A549 (cell line): ENCODE measurements around the gene PSMD5. TPM values are rescaled to one million over a fixed set of nuclear protein-coding genes. Genes with fewer than 3 reads are reported as not detected.

Experiments
- ATAC-seq, 2 experiments: fragments of 200-7000 bp in 1 of 2; fragments of >200 bp in 1 of 2; cut with Nextera tagmentation in 1 of 2; cut with Tn5 transposase in 1 of 2; 3 replicates each; pipeline versions ENCODE4 v1.8.0 to v1.9.1; 2018 to 2020; ENCODE audit warnings: mild to moderate bottlenecking in 1 of 2, moderate library complexity in 1 of 2
- CTCF ChIA-PET: fragments of 300-600 bp; sonication (Branson Sonifier 250); formaldehyde crosslinking; extraction: SDS; loops from one replicate; lab custom pipeline; 2021; ENCODE audit warnings: antibody characterized with exemption, inconsistent platforms; lab: Yijun Ruan, JAX
- POLR2A ChIA-PET: fragments of 350-600 bp; formaldehyde crosslinking; extraction: SDS; loops from one replicate; lab custom pipeline; 2021; ENCODE audit warnings: antibody characterized with exemption, inconsistent platforms; lab: Yijun Ruan, JAX
- DNase-seq, 2 experiments: peaks; one replicate each; pipeline versions ENCODE4 v3.0.0 to v3.0.0-alpha.2; 2011 to 2016; ENCODE audit warnings: low read depth in 1 of 2, low spot score in 1 of 2
- FAIRE-seq: peaks from 2 replicates; lab custom pipeline; 2011; peaks lifted over from hg19 to GRCh38; lab: Jason Lieb, UNC
- H3K27ac ChIP-seq, 2 experiments: fragments of >200 bp; sonication (Bioruptor Twin); formaldehyde crosslinking; 3 replicates each; pipeline ENCODE4 v1.5.1; 2016 to 2017
- H3K4me1 ChIP-seq: fragments of >200 bp; sonication (Bioruptor Twin); formaldehyde crosslinking; 3 replicates; pipeline ENCODE4 v1.6.1; 2016
- H3K4me2 ChIP-seq: fragments of >200 bp; sonication (Bioruptor Twin); formaldehyde crosslinking; 3 replicates; pipeline ENCODE4 v1.6.1; 2016
- H3K4me3 ChIP-seq: fragments of >200 bp; sonication (Bioruptor Twin); formaldehyde crosslinking; 3 replicates; pipeline ENCODE4 v1.5.1; 2016
- H3K9me3 ChIP-seq: fragments of >200 bp; sonication (Bioruptor Twin); formaldehyde crosslinking; 3 replicates; pipeline ENCODE4 v1.6.1; 2016
- BCL3 ChIP-seq: fragments of >200 bp; sonication (Bioruptor Twin); formaldehyde crosslinking; IDR thresholded peaks from 3 replicates; pipeline ENCODE4 v1.6.1; 2016
- BHLHE40 ChIP-seq: IDR thresholded peaks from 2 replicates; pipeline ENCODE4 v1.6.1; 2012; ENCODE audit warnings: low read depth, low read length, inconsistent platforms
- CEBPB ChIP-seq, 2 experiments: fragments of >200 bp in 1 of 2; sonication (Bioruptor Twin) in 1 of 2; formaldehyde crosslinking in 1 of 2; IDR thresholded peaks; 2 replicates each; pipeline ENCODE4 v1.6.1; 2012 to 2016
- CHD2 ChIP-seq: fragments of 150-350 bp; IDR thresholded peaks from 2 replicates; pipeline ENCODE4 v1.6.1; 2014; ENCODE audit warnings: low read length; ENCODE audit not compliant: partially characterized antibody
- CHD4 ChIP-seq: fragments of 200-600 bp; sonication (generic); IDR thresholded peaks from 2 replicates; pipeline ENCODE4 v1.6.1; 2016; ENCODE audit warnings: antibody characterized with exemption, mild to moderate bottlenecking, borderline replicate concordance
- EHF ChIP-seq: fragments of 250-450 bp; sonication (Bioruptor Pico); IDR thresholded peaks from 2 replicates; pipeline ENCODE4 v1.5.0; 2020; ENCODE audit warnings: mild to moderate bottlenecking
- EHMT2 ChIP-seq: fragments of 200-600 bp; sonication (generic); IDR thresholded peaks from 2 replicates; pipeline ENCODE4 v1.6.1; 2016; ENCODE audit warnings: antibody characterized with exemption, low read depth, mild to moderate bottlenecking, moderate library complexity
- ESRRA ChIP-seq: fragments of 150-350 bp; IDR thresholded peaks from 2 replicates; pipeline ENCODE4 v1.6.1; 2014; ENCODE audit warnings: mild to moderate bottlenecking, low read length, borderline replicate concordance
- FOSL2 ChIP-seq, 2 experiments: fragments of 450-650 bp in 1 of 2; fragments of >200 bp in 1 of 2; sonication (Bioruptor Twin) in 1 of 2; formaldehyde crosslinking; IDR thresholded peaks; 2 replicates each; pipeline versions ENCODE4 v1.5.0 to v1.6.1; 2016 to 2020; ENCODE audit warnings: mild to moderate bottlenecking in 1 of 2, moderate library complexity in 1 of 2
- FOXS1 ChIP-seq: fragments of 250-450 bp; sonication (Bioruptor Pico); IDR thresholded peaks from 2 replicates; pipeline ENCODE4 v1.5.0; 2020; ENCODE audit warnings: mild to moderate bottlenecking, moderate library complexity
- HEYL ChIP-seq: fragments of 250-450 bp; sonication (Bioruptor Pico); IDR thresholded peaks from 2 replicates; pipeline ENCODE4 v1.8.0; 2021; ENCODE audit warnings: mild to moderate bottlenecking, moderate library complexity
- HOXB13 ChIP-seq: fragments of 250-450 bp; sonication (Bioruptor Pico); IDR thresholded peaks from 2 replicates; pipeline ENCODE4 v1.5.0; 2020; ENCODE audit warnings: low read depth, mild to moderate bottlenecking, moderate library complexity
- HOXB5 ChIP-seq: fragments of 250-450 bp; sonication (Bioruptor Pico); IDR thresholded peaks from 2 replicates; pipeline ENCODE4 v1.5.0; 2020; ENCODE audit warnings: mild to moderate bottlenecking, moderate library complexity
- JUNB ChIP-seq: fragments of >200 bp; sonication (Bioruptor Twin); formaldehyde crosslinking; IDR thresholded peaks from 2 replicates; pipeline ENCODE4 v1.6.1; 2016
- KDM1A ChIP-seq: fragments of 200-600 bp; sonication (generic); IDR thresholded peaks from 2 replicates; pipeline ENCODE4 v1.6.1; 2016; ENCODE audit warnings: low read depth, mild to moderate bottlenecking
- MAFK ChIP-seq: fragments of 450-650 bp; IDR thresholded peaks from 2 replicates; pipeline ENCODE4 v1.6.1; 2014; ENCODE audit not compliant: partially characterized antibody
- MYC ChIP-seq: IDR thresholded peaks from 2 replicates; pipeline ENCODE4 v1.6.1; 2012; ENCODE audit warnings: mild to moderate bottlenecking, inconsistent platforms, low read length, improper control_type of control experiment, borderline replicate concordance
- NFE2L2 ChIP-seq: fragments of 150-350 bp; conservative IDR thresholded peaks from 2 replicates; pipeline ENCODE4 v1.6.1; 2014; ENCODE audit warnings: low read length
- PBX3 ChIP-seq: IDR thresholded peaks from 2 replicates; pipeline ENCODE4 v1.6.1; 2012
- PHF8 ChIP-seq: fragments of 200-600 bp; sonication (generic); IDR thresholded peaks from 2 replicates; pipeline ENCODE4 v1.6.1; 2016; ENCODE audit warnings: low read depth, mild to moderate bottlenecking, antibody characterized with exemption, moderate library complexity, borderline replicate concordance
- RFX5 ChIP-seq: fragments of 450-650 bp; IDR thresholded peaks from 2 replicates; pipeline ENCODE4 v1.7.1; 2014; ENCODE audit warnings: antibody characterized with exemption, mild to moderate bottlenecking, moderate library complexity
- RNF2 ChIP-seq: fragments of 200-600 bp; sonication (generic); IDR thresholded peaks from 2 replicates; pipeline ENCODE4 v1.6.1; 2016; ENCODE audit warnings: low read depth, mild to moderate bottlenecking, antibody characterized with exemption, moderate library complexity, borderline replicate concordance
- SMC3 ChIP-seq: fragments of >200 bp; sonication (Bioruptor Twin); formaldehyde crosslinking; IDR thresholded peaks from 3 replicates; pipeline ENCODE4 v1.6.1; 2018; ENCODE audit warnings: inconsistent platforms
- TFCP2L1 ChIP-seq: fragments of 250-450 bp; sonication (Bioruptor Pico); IDR thresholded peaks from 2 replicates; pipeline ENCODE4 v1.5.0; 2021; ENCODE audit warnings: mild to moderate bottlenecking
- TP53 ChIP-seq: fragments of 250-450 bp; sonication (Bioruptor Pico); IDR thresholded peaks from 2 replicates; pipeline ENCODE4 v1.5.0; 2021; ENCODE audit warnings: mild to moderate bottlenecking, moderate library complexity
- ZFP36 ChIP-seq: fragments of 450-650 bp; IDR thresholded peaks from 2 replicates; pipeline ENCODE4 v1.6.1; 2014; ENCODE audit warnings: borderline replicate concordance; ENCODE audit not compliant: partially characterized antibody
- ZNF302 ChIP-seq: fragments of 250-450 bp; sonication (Bioruptor Pico); IDR thresholded peaks from 2 replicates; pipeline ENCODE4 v1.9.0; 2021; ENCODE audit warnings: inconsistent platforms, mild to moderate bottlenecking, moderate library complexity
- ZSCAN20 ChIP-seq: fragments of 250-450 bp; sonication (Bioruptor Pico); IDR thresholded peaks from 2 replicates; pipeline ENCODE4 v1.8.0; 2022; ENCODE audit warnings: mild to moderate bottlenecking, moderate library complexity
- WGBS: methylation state at CpG from one replicate; pipeline ENCODE4 v1.1.6; 2017; ENCODE audit errors: missing lambda C conversion rate; 5-methylcytosine and 5-hydroxymethylcytosine counted together
- polyA plus RNA-seq, 4 experiments: library from polyadenylated mRNA; depleted of rRNA in 3 of 4; stranded (reverse); fragments of >200 nt; fragmentation: RNase III in 1 of 4; extraction: RNeasy Plus Mini Kit Qiagen cat#74134 plus additional on column Dnase treatment in 1 of 4; gene quantifications; 2 replicates in 3 of 4; 3 replicates in 1 of 4; pipeline ENCODE4 v1.2.3, GENCODE V29; 2011 to 2017

PSMD5 gene
- polyA plus RNA-seq, 2 of the 4 experiments (the other 2 are of a cell fraction) = 34.6 to 63.7 TPM

- ChIA-PET CTCF (no interaction called here), POLR2A (no interaction called here)
- DNase-seq (no peak), ATAC-seq (no peak), FAIRE-seq (peak; percentile 32)
- Histone ChIP-seq H3K4me3 (no peak overlapping the region), H3K4me2 (no peak overlapping the region), H3K9me3 (no peaks in the 10 kb centered on the region), H3K27ac (no peak overlapping the region), H3K4me1 (no peaks in the 10 kb centered on the region)
- 89% methylated on average over 1 of the region's 1 CpG for WGBS
- TF ChIP-seq ZFP36 (no peak), JUNB (no peak), HOXB13 (no peak), CHD4 (no peak), CHD2 (no peak), RFX5 (no peak), ESRRA (no peak), RNF2 (no peak), EHMT2 (no peak), HEYL (CRISPR knock-in tag) (no peak), BCL3 (no peak), TFCP2L1 (CRISPR knock-in tag) (no peak), ZNF302 (CRISPR knock-in tag) (no peak), MAFK (no peak), HOXB5 (CRISPR knock-in tag) (no peak)
Measured at GRCh38 chr9:120818595-120818994, 24.1 kb downstream of the PSMD5 start.

GRCh38 chr9:120815075-120815474 lies 27.6 kb downstream of the PSMD5 start:
- TF ChIP-seq MYC (no peak), PHF8 (no peak), ZSCAN20 (CRISPR knock-in tag) (no peak), SMC3 (no peak), HOXB5 (CRISPR knock-in tag) (no peak)
- ChIA-PET POLR2A (no interaction called here), CTCF (no interaction called here)
- no peak for FAIRE-seq
- no peaks in the 10 kb centered on the region for H3K4me1 ChIP-seq
- no peak overlapping the region for H3K4me3 ChIP-seq
- no peak for DNase-seq
- H3K4me2 ChIP-seq = no peak overlapping the region
- H3K27ac ChIP-seq = no peak overlapping the region
- 98% methylated on average over 4 of the region's 4 CpGs for WGBS
- no peaks in the 10 kb centered on the region for H3K9me3 ChIP-seq
- no peak for ATAC-seq

- no peak for FAIRE-seq
- Histone ChIP-seq H3K27ac (no peak overlapping the region), H3K4me2 (no peak overlapping the region), H3K4me3 (no peak overlapping the region), H3K9me3 (peaks cover 39% of the 10 kb centered on the region), H3K4me1 (no peaks in the 10 kb centered on the region)
- ChIA-PET CTCF (interaction anchor here (0.9 kb wide), 1 partner anchor 127 kb away, joined by 3 read pairs; no protein-coding TSS in a partner anchor), POLR2A (no interaction called here)
- TF ChIP-seq PBX3 (no peak), EHF (CRISPR knock-in tag) (no peak), NFE2L2 (no peak), RFX5 (no peak), FOXS1 (no peak), KDM1A (no peak), BHLHE40 (no peak), ZNF302 (CRISPR knock-in tag) (no peak), PHF8 (no peak), CEBPB (IDR thresholded peaks at IDR 0.05) (no peak), TP53 (CRISPR knock-in tag) (no peak), CHD2 (no peak), FOSL2 (IDR thresholded peaks at IDR 0.05) (no peak), FOSL2 (CRISPR knock-in tag; IDR thresholded peaks at IDR 0.05) (no peak), HOXB13 (no peak)
- DNase-seq = no peak
- ATAC-seq = no peak
Measured at GRCh38 chr9:120808931-120809330, 33.8 kb downstream of the PSMD5 start.
